GM18873 (cell line): ENCODE measurements around the gene COL6A2.
"Not testable (repeated sequence)": the region's sequence is repeated elsewhere in the genome, so short reads cannot be mapped to it uniquely, and the experiment has no call there.

Experiments used
- ATAC-seq: cut with Tn5 transposase; IDR thresholded peaks from one replicate; pipeline ENCODE4 v1.9.1; 2021; ENCODE audit warnings: mild to moderate bottlenecking, moderate library complexity, moderate number of reproducible peaks; ENCODE audit not compliant: unreplicated experiment, low FRiP score

COL6A2 gene

GRCh38 chr21:46060596-46061061 lies 37.3 kb upstream of the COL6A2 start:
- ATAC-seq: no peak

DNA sequence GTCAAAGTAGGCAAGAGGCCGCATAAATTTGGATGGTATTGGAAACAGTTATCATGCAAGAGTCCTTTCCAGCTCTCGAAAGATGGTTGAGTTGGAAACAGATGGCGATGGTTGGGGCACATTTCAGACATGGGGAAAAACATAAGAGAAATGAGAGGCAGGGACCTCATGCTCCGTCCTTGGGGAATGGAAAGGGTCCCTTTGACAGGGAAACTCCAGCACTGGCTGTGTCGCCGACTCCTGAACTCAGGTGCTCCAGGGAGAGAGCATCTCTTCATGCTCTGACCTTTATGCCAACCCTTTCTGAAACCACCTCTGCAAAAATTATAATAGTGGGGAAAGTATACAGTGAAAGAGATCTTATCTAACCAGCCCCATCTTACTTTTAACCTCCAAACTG lies 36.8 kb upstream of the COL6A2 start:
- ATAC-seq: no peak

DNA sequence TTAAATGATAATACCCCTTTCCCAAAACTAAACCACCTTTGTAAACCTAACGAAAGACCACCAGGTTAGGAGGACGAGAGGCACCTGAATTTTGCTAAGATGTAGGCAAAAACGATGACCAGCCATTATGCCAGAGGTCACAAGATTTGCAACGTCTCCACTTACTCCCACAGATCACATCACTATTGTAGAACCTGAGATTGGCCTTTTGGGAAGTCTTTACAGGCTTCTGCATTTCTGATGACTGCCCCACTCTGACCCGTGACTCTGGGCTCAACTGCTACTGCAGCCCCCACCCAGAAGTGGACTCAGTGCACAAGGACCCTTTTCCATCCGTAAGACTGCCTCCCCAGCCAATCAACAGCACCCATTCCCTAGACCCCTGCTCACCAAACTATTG lies 36.4 kb upstream of the COL6A2 start:
- ATAC-seq: no peak

DNA sequence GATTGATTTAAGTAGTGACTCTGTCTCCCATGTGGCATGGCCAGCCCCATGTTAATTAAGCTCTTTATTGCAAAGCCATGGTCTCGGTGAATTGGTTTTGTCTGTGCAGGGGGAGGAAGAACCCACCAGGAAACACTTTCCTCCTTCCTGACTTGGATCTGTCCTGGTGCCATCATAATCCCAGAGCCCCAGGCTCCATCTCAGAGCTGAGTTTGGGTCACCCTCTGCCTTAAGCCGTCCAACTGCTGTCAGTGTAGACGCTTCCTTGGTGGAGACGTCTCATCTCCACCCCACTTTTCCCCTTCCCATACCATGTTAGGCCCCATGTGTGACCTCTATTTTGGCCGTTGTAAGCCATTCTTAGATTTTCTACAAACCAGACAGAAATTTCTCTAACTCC lies 36.0 kb upstream of the COL6A2 start:
- no peak for ATAC-seq

DNA sequence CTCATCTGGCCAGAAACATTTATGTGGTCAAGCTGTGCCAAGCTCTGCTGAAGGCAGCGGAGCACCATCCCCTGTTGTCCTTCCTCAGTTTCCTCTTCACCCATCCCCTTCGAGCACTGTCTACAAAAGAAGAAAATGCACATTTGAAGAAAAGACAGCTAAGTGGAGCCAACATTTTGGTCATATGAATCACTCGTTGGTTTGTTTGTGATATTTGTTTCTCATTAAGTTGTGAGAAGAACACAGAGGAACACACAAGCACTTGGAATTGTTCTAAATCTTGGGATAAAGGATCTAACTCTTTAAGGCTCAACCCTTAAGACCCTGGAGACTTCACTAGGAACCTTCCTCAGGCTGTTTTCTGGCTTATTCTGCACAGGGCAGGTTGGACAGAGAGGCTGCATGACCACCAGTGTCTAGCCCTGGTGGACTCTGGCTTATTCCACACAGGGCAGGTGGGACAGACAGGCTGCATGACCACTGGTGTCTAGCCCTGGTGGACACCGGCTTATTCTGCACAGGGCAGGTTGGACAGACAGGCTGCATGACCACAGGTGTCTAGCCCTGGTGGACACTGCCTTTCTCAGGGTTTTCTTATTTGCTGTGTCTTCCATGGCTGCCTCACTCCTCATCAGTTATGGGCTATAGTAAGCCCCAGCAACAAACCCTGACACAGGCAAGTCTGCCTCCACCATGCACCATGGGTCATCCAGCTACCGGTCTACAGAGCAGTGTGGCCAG lies 35.3 kb upstream of the COL6A2 start:
- no peak for ATAC-seq

DNA sequence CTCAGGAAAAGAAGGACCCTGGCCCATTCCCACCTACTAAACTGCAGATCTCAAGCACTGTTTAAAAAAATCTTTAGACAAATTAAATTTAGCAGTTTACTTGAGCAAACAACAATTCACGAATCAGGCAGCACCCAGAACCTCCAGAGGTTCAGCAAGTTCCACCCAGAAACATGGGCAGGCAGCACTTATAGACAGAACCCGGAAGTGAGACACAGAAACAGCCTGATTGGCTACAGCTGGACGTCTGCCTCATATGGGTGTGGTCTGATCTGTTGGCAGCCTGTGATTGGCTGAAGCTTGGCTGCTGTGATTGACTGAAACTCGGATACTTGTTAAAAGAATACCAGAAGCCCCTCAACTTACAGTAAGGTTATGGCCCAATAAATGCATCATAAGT lies 34.7 kb upstream of the COL6A2 start:
- ATAC-seq: no peak

DNA sequence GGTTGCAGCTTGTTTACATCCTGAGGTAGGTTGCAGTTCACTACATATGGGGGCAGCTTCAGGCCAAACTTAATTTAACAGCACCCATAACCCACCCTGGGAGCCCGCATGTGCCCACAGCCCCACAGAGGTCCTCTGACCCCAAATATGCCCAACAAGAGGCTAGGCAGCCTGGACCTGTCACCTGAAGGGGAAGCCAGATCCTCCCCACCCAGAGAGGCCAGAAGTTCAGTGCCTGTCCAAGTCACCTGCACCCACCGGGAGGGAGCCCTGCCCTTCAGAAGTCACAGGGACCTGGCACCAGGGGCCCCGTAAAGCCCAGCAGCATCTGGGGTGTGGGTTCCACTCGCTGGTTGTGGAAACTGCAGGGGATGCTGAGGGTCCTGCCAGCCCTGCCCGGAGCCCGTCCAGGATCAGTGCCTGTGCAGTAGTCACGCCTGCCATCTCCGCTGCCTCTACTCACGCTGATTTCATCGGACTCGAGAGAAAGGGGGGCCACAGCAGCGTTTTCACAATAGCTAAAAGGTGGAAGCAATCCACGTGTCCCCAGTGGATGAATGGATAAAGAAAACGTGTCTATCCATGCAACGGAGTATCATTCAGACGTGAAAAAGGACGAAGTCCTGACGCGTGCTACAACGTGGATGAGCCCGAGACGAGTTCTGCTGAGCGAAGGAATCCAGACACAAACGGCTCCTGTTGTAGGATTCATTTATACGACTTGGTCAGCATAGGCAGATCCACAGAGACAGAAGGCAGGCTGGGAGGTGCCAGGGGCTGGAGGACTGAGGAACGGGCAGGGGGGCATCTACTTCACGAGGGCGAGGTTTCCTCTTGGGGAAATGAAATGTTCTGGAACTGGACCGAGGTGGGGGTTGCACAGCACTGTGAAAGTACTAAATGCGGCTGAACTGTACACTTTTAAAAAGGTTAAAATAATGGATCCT lies 33.9 kb upstream of the COL6A2 start:
- no peak for ATAC-seq

- ATAC-seq: no peak
These were observed 33.1 kb upstream of the COL6A2 start for GRCh38 chr21:46064870-46065214.

DNA sequence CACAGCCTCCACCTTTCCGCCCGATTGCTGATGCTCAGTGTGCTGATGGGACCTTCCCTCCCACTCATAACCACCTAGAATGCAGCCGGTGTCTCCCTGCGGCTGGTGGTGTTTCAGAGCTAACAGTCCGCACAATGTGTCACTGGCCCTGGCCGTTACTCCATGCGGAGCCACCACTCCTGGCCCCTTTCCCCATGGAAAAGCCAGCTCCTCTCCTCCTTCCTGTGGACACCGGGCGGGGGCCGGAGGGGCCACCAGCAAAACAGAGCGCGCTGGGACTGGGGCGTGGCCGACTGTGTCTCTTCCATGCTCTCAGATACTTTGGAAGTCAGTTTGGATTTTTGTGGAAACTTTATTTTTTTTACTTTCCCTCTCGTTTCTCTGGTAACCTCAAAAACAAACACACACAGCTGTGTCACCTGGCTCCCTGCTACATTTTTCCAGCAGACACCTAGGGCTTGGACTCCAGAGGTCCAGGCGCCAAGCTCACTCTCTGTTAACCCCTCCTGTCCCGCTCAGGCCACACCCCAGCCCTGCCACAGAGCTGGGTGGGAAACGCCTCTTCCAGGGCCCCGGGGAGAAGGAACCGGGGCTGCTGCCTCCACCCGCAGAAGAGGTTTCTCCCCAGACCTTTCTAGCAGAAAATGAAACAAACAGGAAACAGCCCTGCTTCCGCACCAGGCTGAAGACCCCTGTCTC lies 32.5 kb upstream of the COL6A2 start:
- ATAC-seq: no peak

DNA sequence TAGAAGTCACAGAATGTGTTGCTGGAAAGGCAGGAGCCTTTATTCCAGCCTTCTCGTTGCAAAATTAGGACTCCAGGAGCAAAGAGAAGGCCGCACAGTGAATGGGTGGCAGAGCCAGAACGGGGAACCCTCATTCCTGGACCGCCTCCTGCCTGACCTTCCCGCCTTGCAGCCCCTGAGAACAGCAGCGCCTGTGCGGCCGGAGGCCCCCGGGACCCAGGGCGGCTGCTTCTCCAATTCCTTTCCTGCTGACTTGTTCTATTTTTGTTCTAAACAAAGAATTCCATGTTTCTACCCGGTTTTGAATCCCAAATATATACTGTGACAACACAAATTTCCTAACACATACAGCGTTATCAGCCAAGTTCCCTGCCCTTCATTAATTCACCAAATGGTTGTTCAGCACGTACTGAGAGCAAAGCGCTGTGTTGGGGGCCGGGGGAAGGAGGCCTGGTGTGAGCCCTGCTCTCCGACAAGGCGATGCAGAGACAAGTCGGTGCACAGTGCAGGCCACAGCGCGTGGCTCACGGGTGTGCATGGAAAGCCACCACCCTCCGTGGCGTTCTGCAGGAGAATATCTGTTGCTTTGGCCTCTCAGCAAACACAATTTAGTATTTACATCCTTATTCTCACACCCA lies 31.9 kb upstream of the COL6A2 start:
- no peak for ATAC-seq

GRCh38 chr21:46066591-46067331 lies 31.2 kb upstream of the COL6A2 start:
- ATAC-seq: no peak

- ATAC-seq: no peak
These were observed 30.3 kb upstream of the COL6A2 start for GRCh38 chr21:46067505-46068201.

DNA sequence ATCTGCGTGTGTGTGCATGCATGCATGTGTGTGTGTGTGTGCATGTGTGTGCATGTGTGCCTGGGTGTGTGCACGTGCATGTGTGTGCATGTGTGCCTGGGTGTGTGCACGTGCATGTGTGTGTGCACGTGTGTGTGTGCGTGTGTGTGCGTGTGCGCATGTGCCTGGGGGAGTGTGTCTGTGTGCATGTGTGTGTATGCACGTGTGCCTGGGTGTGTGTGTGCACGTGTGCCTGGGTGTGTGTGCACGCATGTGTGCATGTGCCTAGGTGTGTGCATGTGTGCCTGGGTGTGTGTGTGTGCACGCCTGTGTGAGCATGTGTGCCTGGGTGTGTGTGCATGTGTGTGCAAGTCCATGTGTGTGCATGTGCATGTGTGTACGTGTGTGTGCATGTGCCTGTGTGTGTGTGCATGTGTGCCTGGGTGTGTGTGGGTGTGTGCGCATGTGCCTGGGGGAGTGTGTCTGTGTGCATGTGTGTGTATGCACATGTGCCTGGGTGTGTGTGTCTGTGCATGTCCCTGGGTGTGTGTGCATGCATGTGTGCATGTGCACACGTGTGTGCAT lies 29.3 kb upstream of the COL6A2 start:
- ATAC-seq: no peak

GRCh38 chr21:46069166-46069565 lies 28.7 kb upstream of the COL6A2 start:
- no peak for ATAC-seq

DNA sequence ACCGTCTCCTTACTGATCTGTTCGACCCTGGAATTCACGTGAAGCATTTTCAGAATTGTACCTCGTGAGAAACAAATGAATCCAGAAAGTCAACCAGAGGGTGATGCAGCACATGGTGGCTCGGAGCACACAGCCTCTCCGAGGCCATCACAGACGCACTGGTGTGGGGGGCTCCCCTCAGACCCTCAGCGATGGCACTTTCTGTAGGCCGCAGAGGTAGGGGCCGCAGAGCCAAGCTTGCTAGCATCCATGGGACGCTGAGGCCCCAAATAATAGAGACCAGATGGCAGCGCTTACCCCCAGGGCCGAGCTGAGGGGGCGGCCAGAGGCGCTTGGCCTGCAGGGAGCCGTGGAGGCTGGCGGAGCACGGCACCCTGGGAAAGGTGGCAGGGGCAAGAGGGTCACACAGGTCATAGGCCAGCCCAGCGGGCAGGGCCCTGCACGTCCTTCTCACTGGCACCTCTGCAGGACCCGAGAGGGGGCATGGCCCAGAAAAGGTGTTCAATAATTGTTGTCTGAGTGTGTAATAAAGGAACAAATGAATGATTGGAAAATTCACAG lies 28.1 kb upstream of the COL6A2 start:
- no peak for ATAC-seq

DNA sequence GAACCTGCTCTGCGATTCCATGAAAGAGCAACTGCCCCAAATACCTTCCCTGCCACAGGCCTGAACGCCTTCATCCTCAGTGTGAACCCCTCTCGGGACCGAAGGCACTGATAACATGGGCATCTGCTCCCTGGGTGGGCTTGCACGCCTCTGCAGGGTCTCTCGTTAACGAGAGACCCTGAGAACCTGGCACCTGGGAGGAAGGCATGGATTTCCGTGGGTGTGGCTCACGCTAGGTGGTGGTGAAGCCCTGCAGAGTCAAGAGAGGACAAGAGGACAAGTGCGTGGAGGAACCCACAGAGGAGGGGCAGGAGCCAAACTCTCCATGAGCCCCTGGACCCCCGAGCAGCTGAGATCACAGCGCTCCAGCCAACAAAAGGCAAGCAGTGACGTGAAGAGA lies 26.8 kb upstream of the COL6A2 start:
- ATAC-seq: no peak

- ATAC-seq: not testable (repeated sequence)
These were observed 21.2 kb upstream of the COL6A2 start for GRCh38 chr21:46076724-46077123.

DNA sequence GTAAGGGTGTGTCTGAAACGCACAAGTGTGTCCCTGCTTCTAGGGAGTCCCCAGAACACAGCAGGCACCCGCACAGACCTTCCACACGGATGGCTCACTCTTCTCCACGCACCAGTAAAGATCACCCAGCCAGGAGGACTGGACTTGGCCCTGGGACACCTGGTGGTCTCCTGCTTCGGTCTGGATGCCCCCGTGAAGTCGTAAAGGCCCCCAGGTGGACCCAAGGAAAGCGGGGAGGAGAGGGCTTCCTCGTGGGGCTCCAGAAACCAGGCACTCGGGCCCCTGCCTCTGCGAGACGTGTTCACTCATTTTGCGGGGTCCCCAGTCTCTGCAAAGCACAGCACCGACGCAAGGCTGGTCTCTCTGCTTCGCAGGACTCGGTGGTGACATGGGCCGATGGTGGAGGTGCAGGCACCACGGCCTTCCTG lies 20.2 kb upstream of the COL6A2 start:
- no peak for ATAC-seq
